Measurements from ENCODE around the gene UBE3B. TPM values are rescaled to one million over a fixed set of nuclear protein-coding genes. Genes with fewer than 3 reads are reported as not detected.

The UBE3B gene
- total RNA-seq, 4 donors from 2014 or later: 45.2 to 63.6 (median 62.8) TPM

GRCh38 chr12:109482491-109482890, 5.1 kb downstream of the UBE3B start:
- Histone ChIP-seq H3K9me3 (no peaks in the 10 kb centered on the region), H3K36me3 (peaks cover 0 to 60% of the 10 kb centered on the region in 2 donors), H3K27ac (no peak overlapping the region), H3K4me1 (peaks cover 0 to 29% (median 9%) of the 10 kb centered on the region in 3 donors), H3K27me3 (no peaks in the 10 kb centered on the region), H3K4me3 (no peak overlapping the region)
- WGBS, 2 donors (ENCODE audit: low coverage in 1 of 2): 88 to 100% methylated on average over 1 to 2 of the region's 2 CpGs
- ATAC-seq: no peak
- no peak for TF ChIP-seq POLR2AphosphoS5 (IDR thresholded peaks at IDR 0.05)

GRCh38 chr12:109482894-109483293, 5.5 kb downstream of the UBE3B start:
- no peak overlapping the region for H3K27ac ChIP-seq
- TF ChIP-seq EP300 (IDR thresholded peaks at IDR 0.05) (no peak), CTCF (IDR thresholded peaks at IDR 0.05) (no peak), POLR2AphosphoS5 (IDR thresholded peaks at IDR 0.05) (no peak), POLR2A (IDR thresholded peaks at IDR 0.05) (no peak)
- peaks cover 0 to 29% (median 9%) of the 10 kb centered on the region in 3 donors for H3K4me1 ChIP-seq
- no peaks in the 10 kb centered on the region for H3K27me3 ChIP-seq
- no peak overlapping the region for H3K4me3 ChIP-seq
- WGBS, 2 donors (ENCODE audit: low coverage in 1 of 2): 40 to 81% methylated on average over 1 to 2 of the region's 2 CpGs
- H3K9me3 ChIP-seq: no peaks in the 10 kb centered on the region
- ATAC-seq: no peak
- H3K36me3 ChIP-seq: peaks cover 2 to 64% of the 10 kb centered on the region in 2 donors

GRCh38 chr12:109483346-109483745, 5.9 kb downstream of the UBE3B start:
- no peak overlapping the region for H3K4me3 ChIP-seq
- peaks cover 0 to 24% (median 5%) of the 10 kb centered on the region in 3 donors for H3K4me1 ChIP-seq
- H3K27ac ChIP-seq: no peak overlapping the region
- no peaks in the 10 kb centered on the region for H3K9me3 ChIP-seq
- ATAC-seq: no peak
- peaks cover 5 to 69% of the 10 kb centered on the region in 2 donors for H3K36me3 ChIP-seq
- H3K27me3 ChIP-seq: no peaks in the 10 kb centered on the region
- 90% methylated on average over 11 of the region's 11 CpGs; no CpG with 5 or more reads in 1 of the 2 donors for WGBS, 2 donors (ENCODE audit: low coverage in 1 of 2)
- no peak for TF ChIP-seq EP300 (IDR thresholded peaks at IDR 0.05)
- TF ChIP-seq POLR2AphosphoS5 (IDR thresholded peaks at IDR 0.05): no peak
- no peak for TF ChIP-seq CTCF (IDR thresholded peaks at IDR 0.05)
- TF ChIP-seq POLR2A (IDR thresholded peaks at IDR 0.05): no peak

- no peak for ATAC-seq
- H3K27me3 ChIP-seq: no peaks in the 10 kb centered on the region
- WGBS, 2 donors (ENCODE audit: low coverage in 1 of 2): 80 to 100% methylated on average over 1 to 3 of the region's 4 CpGs
These were observed 7.8 kb downstream of the UBE3B start for GRCh38 chr12:109485201-109485600.

GRCh38 chr12:109487181-109488050, 10.0 kb downstream of the UBE3B start:
- TF ChIP-seq CTCF (IDR thresholded peaks at IDR 0.05) (no peak), POLR2AphosphoS5 (IDR thresholded peaks at IDR 0.05) (no peak), POLR2A (IDR thresholded peaks at IDR 0.05) (no peak), EP300 (IDR thresholded peaks at IDR 0.05) (no peak)

More at GRCh38 chr12:109485201-109485600, 7.8 kb downstream of the UBE3B start:
- H3K4me3 ChIP-seq: no peak overlapping the region
- H3K27ac ChIP-seq: no peak overlapping the region
- peaks cover 0 to 6% (median 0%) of the 10 kb centered on the region in 3 donors for H3K4me1 ChIP-seq
- H3K9me3 ChIP-seq: no peaks in the 10 kb centered on the region
- H3K36me3 ChIP-seq: peaks cover 12 to 87% of the 10 kb centered on the region in 2 donors
- TF ChIP-seq POLR2AphosphoS5 (IDR thresholded peaks at IDR 0.05): no peak

More at GRCh38 chr12:109487181-109488050, 10.0 kb downstream of the UBE3B start:
- 81 to 89% methylated on average over 5 to 6 of the region's 9 CpGs for WGBS, 2 donors (ENCODE audit: low coverage in 1 of 2)
- Histone ChIP-seq H3K4me1 (no peaks in the 10 kb centered on the region), H3K9me3 (no peaks in the 10 kb centered on the region), H3K36me3 (peaks cover 12 to 100% of the 10 kb centered on the region in 2 donors), H3K27ac (no peak overlapping the region), H3K27me3 (no peaks in the 10 kb centered on the region), H3K4me3 (no peak overlapping the region)
- ATAC-seq: no peak
